ENCODE measurements around the gene C1QBP. TPM values are rescaled to one million over a fixed set of nuclear protein-coding genes. Genes with fewer than 3 reads are reported as not detected.

C1QBP gene
- total RNA-seq, result 221 and 444 TPM in 2 replicates

GRCh38 chr17:5438716-5439445, at the start of gene C1QBP:
TSS of gene C1QBP (minus strand) at chr17:5439155. CDS start at chr17:5439073, 82 bp downstream.

GRCh38 chr17:5486206-5487124, 47.5 kb upstream of the C1QBP start, which contains the start of gene MIS12:
TSS of gene MIS12 (plus strand) at chr17:5486566. CDS start at chr17:5488863, 2,297 bp downstream.

GRCh38 chr17:5485270-5486205, 46.6 kb upstream of the C1QBP start, which contains the start of gene DERL2:
TSS of gene DERL2 (minus strand) at chr17:5486178. CDS start at chr17:5486161, 17 bp downstream.

GRCh38 chr17:5419959-5420653, 18.8 kb downstream of the C1QBP start, which contains the start of gene RPAIN:
TSS of gene RPAIN (plus strand) at chr17:5420182. CDS start at chr17:5420211, 29 bp downstream.

GRCh38 chr17:5419356-5419958, 19.5 kb downstream of the C1QBP start, which contains the start of gene NUP88:
TSS of gene NUP88 (minus strand) at chr17:5419662. CDS start at chr17:5419650, 12 bp downstream.

Other genes with a start within 250 kb of the C1QBP start
- 2.4 and 5.8 TPM in 2 replicates for gene ZNF594, start 247.3 kb downstream of the C1QBP start, total RNA-seq
- gene SCIMP, start 204.3 kb downstream of the C1QBP start, total RNA-seq, result not detected in 2 replicates
- gene RABEP1, start 156.9 kb downstream of the C1QBP start, total RNA-seq, result 44.8 and 61.4 TPM in 2 replicates
- 89.6 and 99.1 TPM in 2 replicates for gene NUP88, start 19.5 kb downstream of the C1QBP start, total RNA-seq
- 29.8 and 49.2 TPM in 2 replicates for gene RPAIN, start 19.0 kb downstream of the C1QBP start, total RNA-seq
- gene DHX33, start 29.8 kb upstream of the C1QBP start, total RNA-seq, result 15.7 and 19.9 TPM in 2 replicates
- gene DERL2, start 47.0 kb upstream of the C1QBP start, total RNA-seq, result 22.9 and 42.7 TPM in 2 replicates
- 27.3 and 76.9 TPM in 2 replicates for gene MIS12, start 47.4 kb upstream of the C1QBP start, total RNA-seq
- gene NLRP1, start 145.4 kb upstream of the C1QBP start, total RNA-seq, result 19.1 and 21.6 TPM in 2 replicates